Panc1 (cell line): ENCODE results near the gene CCS. TPM values are rescaled to one million over a fixed set of nuclear protein-coding genes. Genes with fewer than 3 reads are reported as not detected.

Source experiments
- ATAC-seq: fragments of 200-7000 bp; cut with Tn5 transposase; 2 replicates; pipeline ENCODE4 v1.9.1; 2020; ENCODE audit warnings: mild to moderate bottlenecking, moderate library complexity
- BruUV-seq: library from RNA; stranded (reverse); fragments of 400-500 nt; replicated peaks from 2 replicates; lab custom pipeline; 2021; lab: Mats Ljungman, UMichigan
- CTCF ChIA-PET: fragments of 300-600 bp; sonication (Branson Sonifier 250); formaldehyde crosslinking; loops from one replicate; lab custom pipeline; 2022; ENCODE audit warnings: antibody characterized with exemption; lab: Charles Lee
- POLR2A ChIA-PET: fragments of 300-600 bp; sonication (Branson Sonifier 250); formaldehyde crosslinking; loops from one replicate; lab custom pipeline; 2022; ENCODE audit warnings: antibody characterized with exemption; lab: Charles Lee
- DNase-seq: peaks from one replicate; pipeline ENCODE4 v3.0.0-alpha.2; 2010; ENCODE audit warnings: low read depth, low spot score
- H3K27ac ChIP-seq: 2 replicates; pipeline ENCODE4 v1.5.1; 2011; ENCODE audit warnings: mild to moderate bottlenecking, low read length, inconsistent platforms
- H3K27me3 ChIP-seq: fragments of 200-500 bp; sonication (Bioruptor generic); 2 replicates; pipeline ENCODE4 v1.6.0; 2014; ENCODE audit warnings: low read length, inconsistent platforms; ENCODE audit not compliant: control insufficient read depth, insufficient read depth
- H3K36me3 ChIP-seq: fragments of 200-500 bp; sonication (Bioruptor generic); 2 replicates; pipeline ENCODE4 v1.5.1; 2014; ENCODE audit warnings: inconsistent platforms, mild to moderate bottlenecking, low read length, moderate library complexity; ENCODE audit not compliant: control insufficient read depth, insufficient read depth
- H3K4me1 ChIP-seq: 2 replicates; pipeline ENCODE4 v1.5.1; 2011; ENCODE audit warnings: inconsistent platforms, mild to moderate bottlenecking, low read length, moderate library complexity; ENCODE audit not compliant: control insufficient read depth, insufficient read depth
- H3K4me3 ChIP-seq, 2 experiments: 2 replicates each; pipeline ENCODE4 v1.5.1; 2011 to 2012; ENCODE audit warnings: low read depth in 2 of 2, low read length in 2 of 2, mild to moderate bottlenecking in 2 of 2, inconsistent platforms in 1 of 2, moderate library complexity in 1 of 2
- H3K9me3 ChIP-seq: fragments of 200-500 bp; sonication (Bioruptor generic); 2 replicates; pipeline ENCODE4 v1.5.1; 2014; ENCODE audit warnings: low read depth, mild to moderate bottlenecking, inconsistent platforms, low read length, moderate library complexity; ENCODE audit not compliant: control insufficient read depth, insufficient read depth
- CTCF ChIP-seq: fragments of 450-650 bp; IDR thresholded peaks from 2 replicates; pipeline ENCODE4 v1.5.1; 2017; ENCODE audit warnings: mild to moderate bottlenecking
- POLR2AphosphoS5 ChIP-seq: IDR thresholded peaks from 2 replicates; pipeline ENCODE4 v1.6.1; 2012; ENCODE audit warnings: mild to moderate bottlenecking, low read depth, low read length, moderate library complexity
- REST ChIP-seq, 2 experiments: IDR thresholded peaks; 2 replicates each; pipeline ENCODE4 v1.6.1; 2011 to 2012; ENCODE audit warnings: low read depth in 2 of 2, control low read depth in 1 of 2, low read length in 1 of 2, mild to moderate bottlenecking in 1 of 2, moderate library complexity in 1 of 2; ENCODE audit not compliant: insufficient read depth in 1 of 2
- SIN3A ChIP-seq: IDR thresholded peaks from 2 replicates; pipeline ENCODE4 v1.6.1; 2012; ENCODE audit warnings: low read depth, mild to moderate bottlenecking, low read length, moderate library complexity, borderline replicate concordance; ENCODE audit not compliant: insufficient read depth
- TCF7L2 ChIP-seq: IDR thresholded peaks from 2 replicates; pipeline ENCODE4 v1.6.1; 2011; ENCODE audit warnings: mild to moderate bottlenecking, low read depth, low read length, inconsistent platforms
- in situ Hi-C: cut with HindIII; loops from 2 replicates; pipeline ENCODE4 v1.10.0; 2016; ENCODE audit warnings: low sequenced_read_pairs, low pct_unique_long_range_greater_than_20kb
- intact Hi-C: fragments of 100-400 bp; cut with micrococcal nuclease; formaldehyde crosslinking; loops from one replicate; pipeline ENCODE4 v1.10.0; 2022; ENCODE audit not compliant: unreplicated experiment
- total RNA-seq: library from RNA; stranded (reverse); gene quantifications from one replicate; pipeline ENCODE4 v1.2.1, GENCODE V29; 2021; ENCODE audit not compliant: unreplicated experiment

CCS gene
- total RNA-seq, 1 experiment from 2014 or later: 55.3 TPM

- Histone ChIP-seq H3K27me3 (no peaks in the 10 kb centered on the region), H3K4me3 (no peak overlapping the region), H3K27ac (no peak overlapping the region), H3K9me3 (no peaks in the 10 kb centered on the region), H3K36me3 (peaks cover 75% of the 10 kb centered on the region), H3K4me1 (peaks cover 46% of the 10 kb centered on the region)
- DNase-seq (no peak), ATAC-seq (no peak)
- TF ChIP-seq CTCF (no peak), TCF7L2 (no peak), SIN3A (no peak), POLR2AphosphoS5 (no peak), REST (IDR thresholded peaks at IDR 0.05; ENCODE audit: insufficient read depth in 1 of 2, low read depth in 2 of 2, low read length in 1 of 2) (no peak)
- no TSS peak for BruUV-seq
- in situ Hi-C loops (no loop called here), intact Hi-C loops (no loop called here)
- CTCF ChIA-PET: interaction anchor here (0.7 kb wide), 1 partner anchor 13 kb away, joined by 3 read pairs; no protein-coding TSS in a partner anchor
- POLR2A ChIA-PET: no interaction called here
Measured at GRCh38 chr11:66643745-66644437, 50.9 kb downstream of the CCS start.

- BruUV-seq: TSS peak; percentile 11
- Histone ChIP-seq H3K4me3 (no peak overlapping the region), H3K27ac (no peak overlapping the region), H3K36me3 (peaks cover 63% of the 10 kb centered on the region), H3K27me3 (no peaks in the 10 kb centered on the region), H3K9me3 (no peaks in the 10 kb centered on the region), H3K4me1 (peaks cover 25% of the 10 kb centered on the region)
- ChIA-PET CTCF (no interaction called here), POLR2A (no interaction called here)
- in situ Hi-C loops: no loop called here
- DNase-seq (no peak), ATAC-seq (no peak)
- intact Hi-C loops: no loop called here
- TF ChIP-seq POLR2AphosphoS5 (no peak), REST (IDR thresholded peaks at IDR 0.05; ENCODE audit: insufficient read depth in 1 of 2, low read depth in 2 of 2, low read length in 1 of 2) (no peak)
Measured at GRCh38 chr11:66646828-66647227, 53.8 kb downstream of the CCS start.
